ENCODE measurements around the gene SERPINA4. TPM values are rescaled to one million over a fixed set of nuclear protein-coding genes. Genes with fewer than 3 reads are reported as not detected.

The SERPINA4 gene
- total and polyA plus RNA-seq, 2 of the 13 experiments (the other 11 are each of a cell fraction or from before 2014, with no cell fraction given), result 39.1 to 57.8 TPM

DNA sequence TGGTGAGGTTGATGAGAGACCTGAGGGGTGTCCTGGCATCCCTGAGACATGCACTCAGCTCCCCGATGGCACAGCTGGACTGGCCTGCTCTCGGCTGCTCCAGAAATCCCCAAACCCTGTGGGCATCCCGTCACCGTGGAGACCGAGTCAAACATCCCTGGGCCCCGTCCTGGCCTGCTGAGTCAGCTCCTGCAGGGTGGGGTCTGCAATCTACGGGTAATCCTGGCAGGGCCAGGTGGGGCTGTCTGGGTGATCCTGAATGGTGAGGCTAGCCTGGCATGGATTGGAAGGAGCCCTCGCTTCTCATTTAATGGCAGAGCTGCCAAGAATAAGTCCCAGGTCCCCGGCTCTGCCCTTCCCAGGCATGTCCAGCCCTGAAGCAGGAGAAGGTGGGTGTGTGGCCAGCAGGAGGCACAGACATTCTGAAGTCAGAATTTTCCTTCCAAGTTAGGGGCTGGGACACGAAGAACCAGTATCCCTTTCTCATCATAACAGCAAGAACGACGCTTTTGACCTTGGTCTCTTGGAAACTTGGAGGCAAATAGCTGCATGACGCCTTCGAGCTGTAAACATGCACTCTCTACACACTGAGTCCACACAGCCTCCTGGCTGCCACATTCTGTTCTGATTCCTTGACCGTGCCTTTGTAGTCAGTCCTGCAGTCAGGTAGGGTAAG is 17.7 kb upstream of the SERPINA4 start (continued):
- TF ChIP-seq FOXP4 (CRISPR knock-in tag; IDR thresholded peaks at IDR 0.05), result 0 out of 2 replicates have a peak, but pooled peaks have one; percentile 24
- no peak for TF ChIP-seq ZNF841 (CRISPR knock-in tag; IDR thresholded peaks at IDR 0.05; ENCODE audit: borderline replicate concordance)
- TF ChIP-seq, protein P1, sequence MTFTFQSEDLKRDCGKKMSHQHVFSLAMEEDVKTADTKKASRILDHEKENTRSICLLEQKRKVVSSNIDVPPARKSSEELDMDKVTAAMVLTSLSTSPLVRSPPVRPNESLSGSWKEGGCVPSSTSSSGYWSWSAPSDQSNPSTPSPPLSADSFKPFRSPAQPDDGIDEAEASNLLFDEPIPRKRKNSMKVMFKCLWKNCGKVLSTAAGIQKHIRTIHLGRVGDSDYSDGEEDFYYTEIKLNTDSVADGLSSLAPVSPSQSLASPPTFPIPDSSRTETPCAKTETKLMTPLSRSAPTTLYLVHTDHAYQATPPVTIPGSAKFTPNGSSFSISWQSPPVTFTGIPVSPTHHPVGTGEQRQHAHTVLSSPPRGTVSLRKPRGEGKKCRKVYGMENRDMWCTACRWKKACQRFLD (CRISPR knock-in tag; IDR thresholded peaks at IDR 0.05; ENCODE audit: borderline replicate concordance), result no peak
- no peak for TF ChIP-seq ZNF430 (CRISPR knock-in tag; IDR thresholded peaks at IDR 0.05)
- no peak for TF ChIP-seq SOX13 (IDR thresholded peaks at IDR 0.05)
- peak in 1 of 2 experiments; percentile 23; a peak in 1 of 4 replicates for TF ChIP-seq SOX13 (CRISPR knock-in tag; conservative IDR thresholded peaks at IDR 0.05 in 1 of 2, IDR thresholded peaks at IDR 0.05 in 1 of 2)
- TF ChIP-seq, protein P2, sequence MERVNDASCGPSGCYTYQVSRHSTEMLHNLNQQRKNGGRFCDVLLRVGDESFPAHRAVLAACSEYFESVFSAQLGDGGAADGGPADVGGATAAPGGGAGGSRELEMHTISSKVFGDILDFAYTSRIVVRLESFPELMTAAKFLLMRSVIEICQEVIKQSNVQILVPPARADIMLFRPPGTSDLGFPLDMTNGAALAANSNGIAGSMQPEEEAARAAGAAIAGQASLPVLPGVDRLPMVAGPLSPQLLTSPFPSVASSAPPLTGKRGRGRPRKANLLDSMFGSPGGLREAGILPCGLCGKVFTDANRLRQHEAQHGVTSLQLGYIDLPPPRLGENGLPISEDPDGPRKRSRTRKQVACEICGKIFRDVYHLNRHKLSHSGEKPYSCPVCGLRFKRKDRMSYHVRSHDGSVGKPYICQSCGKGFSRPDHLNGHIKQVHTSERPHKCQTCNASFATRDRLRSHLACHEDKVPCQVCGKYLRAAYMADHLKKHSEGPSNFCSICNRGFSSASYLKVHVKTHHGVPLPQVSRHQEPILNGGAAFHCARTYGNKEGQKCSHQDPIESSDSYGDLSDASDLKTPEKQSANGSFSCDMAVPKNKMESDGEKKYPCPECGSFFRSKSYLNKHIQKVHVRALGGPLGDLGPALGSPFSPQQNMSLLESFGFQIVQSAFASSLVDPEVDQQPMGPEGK (CRISPR knock-in tag; IDR thresholded peaks at IDR 0.05), result no peak
- TF ChIP-seq NKX3-1 (CRISPR knock-in tag; IDR thresholded peaks at IDR 0.05), result no peak
- TF ChIP-seq RBM22 (optimal IDR thresholded peaks at IDR 0.05; ENCODE audit: low read length), result no peak
- TF ChIP-seq ZNF572 (CRISPR knock-in tag; IDR thresholded peaks at IDR 0.05), result 0 out of 2 replicates have a peak, but pooled peaks have one; percentile 34
- TF ChIP-seq POLR2G (IDR thresholded peaks at IDR 0.05; ENCODE audit: low read depth, low read length), result no peak
- no peak for TF ChIP-seq MEIS1 (CRISPR knock-in tag; IDR thresholded peaks at IDR 0.05; ENCODE audit: borderline replicate concordance)
- TF ChIP-seq RNF2 (conservative IDR thresholded peaks at IDR 0.05; ENCODE audit: low read depth), result no peak
- TF ChIP-seq ZSCAN22 (CRISPR knock-in tag; IDR thresholded peaks at IDR 0.05), result no peak
- no peak for TF ChIP-seq MXD3 (CRISPR knock-in tag; IDR thresholded peaks at IDR 0.05)
- no peak for TF ChIP-seq AKAP8 (CRISPR knock-in tag; IDR thresholded peaks at IDR 0.05)
- no peak for TF ChIP-seq ZNF20 (CRISPR knock-in tag; IDR thresholded peaks at IDR 0.05)
- TF ChIP-seq, protein P3, sequence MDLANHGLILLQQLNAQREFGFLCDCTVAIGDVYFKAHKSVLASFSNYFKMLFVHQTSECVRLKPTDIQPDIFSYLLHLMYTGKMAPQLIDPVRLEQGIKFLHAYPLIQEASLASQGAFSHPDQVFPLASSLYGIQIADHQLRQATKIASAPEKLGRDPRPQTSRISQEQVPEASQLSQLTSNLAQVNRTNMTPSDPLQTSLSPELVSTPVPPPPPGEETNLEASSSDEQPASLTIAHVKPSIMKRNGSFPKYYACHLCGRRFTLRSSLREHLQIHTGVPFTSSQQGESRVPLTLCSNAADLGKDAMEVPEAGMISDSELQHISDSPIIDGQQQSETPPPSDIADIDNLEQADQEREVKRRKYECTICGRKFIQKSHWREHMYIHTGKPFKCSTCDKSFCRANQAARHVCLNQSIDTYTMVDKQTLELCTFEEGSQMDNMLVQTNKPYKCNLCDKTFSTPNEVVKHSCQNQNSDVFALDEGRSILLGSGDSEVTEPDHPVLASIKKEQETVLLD (CRISPR knock-in tag; IDR thresholded peaks at IDR 0.05; ENCODE audit: low read depth), result no peak
- TF ChIP-seq, protein P4, sequence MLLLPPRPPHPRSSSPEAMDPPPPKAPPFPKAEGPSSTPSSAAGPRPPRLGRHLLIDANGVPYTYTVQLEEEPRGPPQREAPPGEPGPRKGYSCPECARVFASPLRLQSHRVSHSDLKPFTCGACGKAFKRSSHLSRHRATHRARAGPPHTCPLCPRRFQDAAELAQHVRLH (CRISPR knock-in tag; IDR thresholded peaks at IDR 0.05; ENCODE audit: borderline replicate concordance, low read depth), result no peak
- TF ChIP-seq, protein P5, sequence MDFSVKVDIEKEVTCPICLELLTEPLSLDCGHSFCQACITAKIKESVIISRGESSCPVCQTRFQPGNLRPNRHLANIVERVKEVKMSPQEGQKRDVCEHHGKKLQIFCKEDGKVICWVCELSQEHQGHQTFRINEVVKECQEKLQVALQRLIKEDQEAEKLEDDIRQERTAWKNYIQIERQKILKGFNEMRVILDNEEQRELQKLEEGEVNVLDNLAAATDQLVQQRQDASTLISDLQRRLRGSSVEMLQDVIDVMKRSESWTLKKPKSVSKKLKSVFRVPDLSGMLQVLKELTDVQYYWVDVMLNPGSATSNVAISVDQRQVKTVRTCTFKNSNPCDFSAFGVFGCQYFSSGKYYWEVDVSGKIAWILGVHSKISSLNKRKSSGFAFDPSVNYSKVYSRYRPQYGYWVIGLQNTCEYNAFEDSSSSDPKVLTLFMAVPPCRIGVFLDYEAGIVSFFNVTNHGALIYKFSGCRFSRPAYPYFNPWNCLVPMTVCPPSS (IDR thresholded peaks at IDR 0.05), result no peak

All from HepG2 (cell line).